Esophagus (tissue), 2 donors: ENCODE data around the gene ACTR1B. TPM values are rescaled to one million over a fixed set of nuclear protein-coding genes. Genes with fewer than 3 reads are reported as not detected.

ENCODE experiments used
- H3K27ac ChIP-seq, 2 donors: one replicate each; pipeline ENCODE4 v1.5.1; 2013; ENCODE audit warnings: low read depth in 2 of 2, mild to moderate bottlenecking in 2 of 2, inconsistent platforms in 1 of 2, low read length in 1 of 2, moderate library complexity in 1 of 2
- H3K27me3 ChIP-seq, 2 donors: one replicate each; pipeline ENCODE4 v1.6.1; 2013; ENCODE audit warnings: low read length in 2 of 2, control low read depth in 1 of 2, mild to moderate bottlenecking in 1 of 2; ENCODE audit not compliant: insufficient read depth in 2 of 2, control insufficient read depth in 1 of 2
- H3K36me3 ChIP-seq, 2 donors: one replicate each; pipeline ENCODE4 v1.6.1; 2013; ENCODE audit warnings: low read length in 1 of 2; ENCODE audit not compliant: control insufficient read depth in 2 of 2, insufficient read depth in 2 of 2
- H3K4me1 ChIP-seq, 2 donors: one replicate each; pipeline ENCODE4 v1.6.1; 2013; ENCODE audit warnings: low read length in 1 of 2; ENCODE audit not compliant: control insufficient read depth in 2 of 2, insufficient read depth in 2 of 2
- H3K4me3 ChIP-seq, 2 donors: one replicate each; pipeline ENCODE4 v1.5.1; 2013; ENCODE audit warnings: low read length in 2 of 2, mild to moderate bottlenecking in 2 of 2, low read depth in 1 of 2, moderate library complexity in 1 of 2
- H3K9me3 ChIP-seq, 2 donors: one replicate each; pipeline ENCODE4 v1.6.1; 2013; ENCODE audit warnings: mild to moderate bottlenecking in 2 of 2, low read depth in 1 of 2, low read length in 1 of 2, moderate library complexity in 1 of 2; ENCODE audit not compliant: control insufficient read depth in 2 of 2, insufficient read depth in 1 of 2
- WGBS, 2 donors: extraction: QIAGEN DNeasy Blood & Tissue Kit; methylation state at CpG; one replicate each; pipeline ENCODE4 v1.1.7; 2013; 5-methylcytosine and 5-hydroxymethylcytosine counted together
- polyA plus RNA-seq, 2 donors: library from polyadenylated mRNA; stranded (reverse); fragments of 200-250 nt; gene quantifications; one replicate each; pipeline ENCODE4 v1.2.3, GENCODE V29; 2013
- donor health status: healthy with polysubstance abuse.
- donor health status: Bipolar disorder and iron deficiency.

The ACTR1B gene
- polyA plus RNA-seq, 2 donors = 39.2 to 40.9 TPM

GRCh38 chr2:97654791-97655190 is 9.1 kb downstream of the ACTR1B start:
- H3K36me3 ChIP-seq = peaks cover 6 to 29% of the 10 kb centered on the region in 2 donors

GRCh38 chr2:97654309-97654708 is 9.5 kb downstream of the ACTR1B start:
- Histone ChIP-seq H3K36me3 (peaks cover 6 to 27% of the 10 kb centered on the region in 2 donors), H3K9me3 (peaks cover 0 to 10% of the 10 kb centered on the region in 2 donors), H3K4me3 (no peak overlapping the region), H3K4me1 (no peaks in the 10 kb centered on the region), H3K27ac (no peak overlapping the region), H3K27me3 (no peaks in the 10 kb centered on the region)
- WGBS, 2 donors = 92 to 94% methylated on average over 5 of the region's 5 CpGs

More at GRCh38 chr2:97654791-97655190, 9.1 kb downstream of the ACTR1B start:
- Histone ChIP-seq H3K4me1 (no peaks in the 10 kb centered on the region), H3K27ac (no peak overlapping the region), H3K27me3 (no peaks in the 10 kb centered on the region), H3K4me3 (no peak overlapping the region), H3K9me3 (peaks cover 0 to 10% of the 10 kb centered on the region in 2 donors)
- WGBS, 2 donors = 94 to 96% methylated on average over 2 of the region's 2 CpGs

GRCh38 chr2:97653874-97654273 is 10.0 kb downstream of the ACTR1B start:
- peaks cover 6 to 27% of the 10 kb centered on the region in 2 donors for H3K36me3 ChIP-seq
- peaks cover 0 to 10% of the 10 kb centered on the region in 2 donors for H3K9me3 ChIP-seq
- no peak overlapping the region for H3K27ac ChIP-seq
- H3K4me3 ChIP-seq = no peak overlapping the region
- 95 to 100% methylated on average over 1 of the region's 1 CpG for WGBS, 2 donors
- H3K27me3 ChIP-seq = no peaks in the 10 kb centered on the region
- no peaks in the 10 kb centered on the region for H3K4me1 ChIP-seq

GRCh38 chr2:97653473-97653872 is 10.4 kb downstream of the ACTR1B start:
- peaks cover 0 to 10% of the 10 kb centered on the region in 2 donors for H3K9me3 ChIP-seq
- no peak overlapping the region for H3K27ac ChIP-seq
- WGBS, 2 donors = 87 to 91% methylated on average over 2 of the region's 2 CpGs
- H3K27me3 ChIP-seq = no peaks in the 10 kb centered on the region
- H3K4me1 ChIP-seq = no peaks in the 10 kb centered on the region
- H3K36me3 ChIP-seq = peaks cover 6 to 24% of the 10 kb centered on the region in 2 donors
- no peak overlapping the region for H3K4me3 ChIP-seq

- Histone ChIP-seq H3K4me1 (no peaks in the 10 kb centered on the region), H3K4me3 (no peak overlapping the region), H3K27ac (no peak overlapping the region), H3K36me3 (peaks cover 10 to 17% of the 10 kb centered on the region in 2 donors), H3K9me3 (peaks cover 0 to 10% of the 10 kb centered on the region in 2 donors), H3K27me3 (no peaks in the 10 kb centered on the region)
- 82 to 84% methylated on average over 4 of the region's 4 CpGs for WGBS, 2 donors
These were observed 12.7 kb downstream of the ACTR1B start for GRCh38 chr2:97651114-97651513.

GRCh38 chr2:97646977-97647376 is 16.9 kb downstream of the ACTR1B start:
- 80 to 88% methylated on average over 4 of the region's 4 CpGs for WGBS, 2 donors
- H3K4me3 ChIP-seq = peak overlapping the region; percentile 93 to 100
- no peaks in the 10 kb centered on the region for H3K9me3 ChIP-seq
- no peak overlapping the region for H3K27ac ChIP-seq
- no peaks in the 10 kb centered on the region for H3K27me3 ChIP-seq
- peaks cover 6 to 14% of the 10 kb centered on the region in 2 donors for H3K36me3 ChIP-seq
- H3K4me1 ChIP-seq = no peaks in the 10 kb centered on the region

GRCh38 chr2:97645695-97646629 is 17.9 kb downstream of the ACTR1B start, which contains the start of gene COX5B:
COX5B (plus strand) TSS chr2:97646062; CDS start chr2:97646087, 25 bp downstream.
- H3K36me3 ChIP-seq = peaks cover 6 to 14% of the 10 kb centered on the region in 2 donors
- no peaks in the 10 kb centered on the region for H3K4me1 ChIP-seq
- WGBS, 2 donors = 1% methylated on average over 62 to 63 of the region's 63 CpGs
- H3K27ac ChIP-seq = peak within 1 kb of the TSS; percentile 91 to 99
- peak within 1 kb of the TSS; percentile 93 to 100 for H3K4me3 ChIP-seq
- H3K27me3 ChIP-seq = no peaks in the 10 kb centered on the region
- H3K9me3 ChIP-seq = no peaks in the 10 kb centered on the region

GRCh38 chr2:97645112-97645694 is 18.6 kb downstream of the ACTR1B start:
- H3K36me3 ChIP-seq = peaks cover 6 to 13% of the 10 kb centered on the region in 2 donors
- H3K27me3 ChIP-seq = no peaks in the 10 kb centered on the region
- H3K27ac ChIP-seq = peak overlapping the region; percentile 91 to 99
- WGBS, 2 donors = 6 to 9% methylated on average over 19 of the region's 19 CpGs
- H3K4me1 ChIP-seq = no peaks in the 10 kb centered on the region
- peak overlapping the region; percentile 57 to 60 for H3K4me3 ChIP-seq
- no peaks in the 10 kb centered on the region for H3K9me3 ChIP-seq

GRCh38 chr2:97644023-97644717 is 19.7 kb downstream of the ACTR1B start:
- H3K36me3 ChIP-seq = peaks cover 6 to 12% of the 10 kb centered on the region in 2 donors
- H3K4me3 ChIP-seq = no peak overlapping the region
- H3K4me1 ChIP-seq = no peaks in the 10 kb centered on the region
- 94% methylated on average over 4 of the region's 4 CpGs for WGBS, 2 donors
- no peaks in the 10 kb centered on the region for H3K9me3 ChIP-seq
- H3K27ac ChIP-seq = no peak overlapping the region
- no peaks in the 10 kb centered on the region for H3K27me3 ChIP-seq
